ENCODE measurements around the gene AHNAK2. TPM values are rescaled to one million over a fixed set of nuclear protein-coding genes. Genes with fewer than 3 reads are reported as not detected.
A peak's percentile ranks its signal among the peaks of the same experiment; 100 is the strongest.

The AHNAK2 gene
- polyA plus RNA-seq, 1 donor: 3.3 TPM

- H3K9me3 ChIP-seq (ENCODE audit: control insufficient read depth, low read depth, low read length): peaks cover 17% of the 10 kb centered on the region
- DNase-seq: no peak
- peaks cover 10% of the 10 kb centered on the region for H3K4me1 ChIP-seq (ENCODE audit: control insufficient read depth, insufficient read depth, low read length)
- peaks cover 84% of the 10 kb centered on the region for H3K27me3 ChIP-seq (ENCODE audit: control insufficient read depth, insufficient read depth, low read length)
- H3K4me3 ChIP-seq (ENCODE audit: low read length): no peak overlapping the region
- no peak overlapping the region for H3K27ac ChIP-seq (ENCODE audit: low read length)
- no CpG with 5 or more reads among the region's 2 CpGs for WGBS (ENCODE audit: insufficient coverage, low lambda C conversion rate)
- H3K36me3 ChIP-seq (ENCODE audit: control insufficient read depth, insufficient read depth, low read length): no peaks in the 10 kb centered on the region
Measured at GRCh38 chr14:104935955-104936354, 42.2 kb downstream of the AHNAK2 start.

- H3K9me3 ChIP-seq (ENCODE audit: control insufficient read depth, low read depth, low read length): peaks cover 17% of the 10 kb centered on the region
- no peaks in the 10 kb centered on the region for H3K36me3 ChIP-seq (ENCODE audit: control insufficient read depth, insufficient read depth, low read length)
- H3K27me3 ChIP-seq (ENCODE audit: control insufficient read depth, insufficient read depth, low read length): peaks cover 85% of the 10 kb centered on the region
- H3K27ac ChIP-seq (ENCODE audit: low read length): no peak overlapping the region
- WGBS (ENCODE audit: insufficient coverage, low lambda C conversion rate): no CpG with 5 or more reads among the region's 3 CpGs
- DNase-seq: no peak
- H3K4me3 ChIP-seq (ENCODE audit: low read length): no peak overlapping the region
- H3K4me1 ChIP-seq (ENCODE audit: control insufficient read depth, insufficient read depth, low read length): peaks cover 10% of the 10 kb centered on the region
Measured at GRCh38 chr14:104935026-104935650, 43.0 kb downstream of the AHNAK2 start.

GRCh38 chr14:104933746-104934733 is 44.1 kb downstream of the AHNAK2 start:
- 63% methylated on average over 2 of the region's 42 CpGs for WGBS (ENCODE audit: insufficient coverage, low lambda C conversion rate)
- Histone ChIP-seq H3K4me1 (ENCODE audit: control insufficient read depth, insufficient read depth, low read length) (peaks cover 10% of the 10 kb centered on the region), H3K27ac (ENCODE audit: low read length) (no peak overlapping the region), H3K4me3 (ENCODE audit: low read length) (no peak overlapping the region), H3K9me3 (ENCODE audit: control insufficient read depth, low read depth, low read length) (peaks cover 17% of the 10 kb centered on the region), H3K36me3 (ENCODE audit: control insufficient read depth, insufficient read depth, low read length) (no peaks in the 10 kb centered on the region), H3K27me3 (ENCODE audit: control insufficient read depth, insufficient read depth, low read length) (peaks cover 76% of the 10 kb centered on the region)
- peak in 1 of 2 donors; percentile 22 for DNase-seq

GRCh38 chr14:104932676-104933631 is 45.2 kb downstream of the AHNAK2 start:
- Histone ChIP-seq H3K9me3 (ENCODE audit: control insufficient read depth, low read depth, low read length) (peaks cover 17% of the 10 kb centered on the region), H3K27ac (ENCODE audit: low read length) (no peak overlapping the region), H3K27me3 (ENCODE audit: control insufficient read depth, insufficient read depth, low read length) (peaks cover 65% of the 10 kb centered on the region), H3K36me3 (ENCODE audit: control insufficient read depth, insufficient read depth, low read length) (no peaks in the 10 kb centered on the region), H3K4me3 (ENCODE audit: low read length) (peak overlapping the region; percentile 32), H3K4me1 (ENCODE audit: control insufficient read depth, insufficient read depth, low read length) (peaks cover 13% of the 10 kb centered on the region)
- no CpG with 5 or more reads among the region's 100 CpGs for WGBS (ENCODE audit: insufficient coverage, low lambda C conversion rate)
- DNase-seq: peak; percentile 59

- Histone ChIP-seq H3K27ac (ENCODE audit: low read length) (no peak overlapping the region), H3K4me1 (ENCODE audit: control insufficient read depth, insufficient read depth, low read length) (peaks cover 19% of the 10 kb centered on the region), H3K36me3 (ENCODE audit: control insufficient read depth, insufficient read depth, low read length) (no peaks in the 10 kb centered on the region), H3K4me3 (ENCODE audit: low read length) (no peak overlapping the region), H3K9me3 (ENCODE audit: control insufficient read depth, low read depth, low read length) (peaks cover 17% of the 10 kb centered on the region), H3K27me3 (ENCODE audit: control insufficient read depth, insufficient read depth, low read length) (peaks cover 56% of the 10 kb centered on the region)
- WGBS (ENCODE audit: insufficient coverage, low lambda C conversion rate): no CpG with 5 or more reads among the region's 64 CpGs
- DNase-seq: peak in 1 of 2 donors; percentile 19
Measured at GRCh38 chr14:104931771-104932675, 46.2 kb downstream of the AHNAK2 start.

GRCh38 chr14:104931304-104931770 is 46.8 kb downstream of the AHNAK2 start:
- no CpG with 5 or more reads among the region's 9 CpGs for WGBS (ENCODE audit: insufficient coverage, low lambda C conversion rate)
- Histone ChIP-seq H3K27me3 (ENCODE audit: control insufficient read depth, insufficient read depth, low read length) (peaks cover 52% of the 10 kb centered on the region), H3K4me3 (ENCODE audit: low read length) (no peak overlapping the region), H3K9me3 (ENCODE audit: control insufficient read depth, low read depth, low read length) (peaks cover 17% of the 10 kb centered on the region), H3K4me1 (ENCODE audit: control insufficient read depth, insufficient read depth, low read length) (peaks cover 19% of the 10 kb centered on the region), H3K36me3 (ENCODE audit: control insufficient read depth, insufficient read depth, low read length) (no peaks in the 10 kb centered on the region), H3K27ac (ENCODE audit: low read length) (no peak overlapping the region)
- no peak for DNase-seq

GRCh38 chr14:104930526-104931303 is 47.5 kb downstream of the AHNAK2 start:
- H3K9me3 ChIP-seq (ENCODE audit: control insufficient read depth, low read depth, low read length): peaks cover 17% of the 10 kb centered on the region
- no peak overlapping the region for H3K27ac ChIP-seq (ENCODE audit: low read length)
- no CpG with 5 or more reads among the region's 10 CpGs for WGBS (ENCODE audit: insufficient coverage, low lambda C conversion rate)
- peaks cover 49% of the 10 kb centered on the region for H3K27me3 ChIP-seq (ENCODE audit: control insufficient read depth, insufficient read depth, low read length)
- H3K36me3 ChIP-seq (ENCODE audit: control insufficient read depth, insufficient read depth, low read length): no peaks in the 10 kb centered on the region
- DNase-seq: no peak
- peaks cover 22% of the 10 kb centered on the region for H3K4me1 ChIP-seq (ENCODE audit: control insufficient read depth, insufficient read depth, low read length)
- H3K4me3 ChIP-seq (ENCODE audit: low read length): no peak overlapping the region

- DNase-seq: no peak
- no peaks in the 10 kb centered on the region for H3K36me3 ChIP-seq (ENCODE audit: control insufficient read depth, insufficient read depth, low read length)
- WGBS (ENCODE audit: insufficient coverage, low lambda C conversion rate): no CpG with 5 or more reads among the region's 15 CpGs
- H3K4me1 ChIP-seq (ENCODE audit: control insufficient read depth, insufficient read depth, low read length): peaks cover 30% of the 10 kb centered on the region
- peaks cover 38% of the 10 kb centered on the region for H3K27me3 ChIP-seq (ENCODE audit: control insufficient read depth, insufficient read depth, low read length)
- H3K4me3 ChIP-seq (ENCODE audit: low read length): no peak overlapping the region
- peaks cover 17% of the 10 kb centered on the region for H3K9me3 ChIP-seq (ENCODE audit: control insufficient read depth, low read depth, low read length)
- H3K27ac ChIP-seq (ENCODE audit: low read length): no peak overlapping the region
Measured at GRCh38 chr14:104929268-104930230, 48.6 kb downstream of the AHNAK2 start.
